ENCODE data around the gene WIZ.

Gene WIZ

DNA sequence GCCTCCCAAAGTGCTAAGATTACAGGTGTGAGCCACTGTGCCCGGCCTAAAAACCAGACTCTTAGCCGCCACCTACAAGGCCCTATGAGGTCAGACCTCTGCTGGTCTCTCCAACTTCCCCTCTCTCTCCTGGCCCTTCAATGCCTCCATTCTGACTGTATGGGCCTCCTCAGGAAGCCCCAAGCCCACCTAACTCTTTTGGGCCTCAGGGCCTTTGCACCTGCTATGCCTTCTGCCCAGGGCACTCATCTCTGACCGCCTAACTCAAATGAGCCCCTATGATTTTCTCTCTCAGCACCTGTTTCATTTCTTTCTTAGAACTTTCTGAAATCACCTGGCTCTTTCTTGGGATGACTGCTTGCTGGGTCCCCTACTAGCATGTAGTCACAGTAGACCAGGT is 6.4 kb downstream of the WIZ start:
- no peak for DNase-seq

DNA sequence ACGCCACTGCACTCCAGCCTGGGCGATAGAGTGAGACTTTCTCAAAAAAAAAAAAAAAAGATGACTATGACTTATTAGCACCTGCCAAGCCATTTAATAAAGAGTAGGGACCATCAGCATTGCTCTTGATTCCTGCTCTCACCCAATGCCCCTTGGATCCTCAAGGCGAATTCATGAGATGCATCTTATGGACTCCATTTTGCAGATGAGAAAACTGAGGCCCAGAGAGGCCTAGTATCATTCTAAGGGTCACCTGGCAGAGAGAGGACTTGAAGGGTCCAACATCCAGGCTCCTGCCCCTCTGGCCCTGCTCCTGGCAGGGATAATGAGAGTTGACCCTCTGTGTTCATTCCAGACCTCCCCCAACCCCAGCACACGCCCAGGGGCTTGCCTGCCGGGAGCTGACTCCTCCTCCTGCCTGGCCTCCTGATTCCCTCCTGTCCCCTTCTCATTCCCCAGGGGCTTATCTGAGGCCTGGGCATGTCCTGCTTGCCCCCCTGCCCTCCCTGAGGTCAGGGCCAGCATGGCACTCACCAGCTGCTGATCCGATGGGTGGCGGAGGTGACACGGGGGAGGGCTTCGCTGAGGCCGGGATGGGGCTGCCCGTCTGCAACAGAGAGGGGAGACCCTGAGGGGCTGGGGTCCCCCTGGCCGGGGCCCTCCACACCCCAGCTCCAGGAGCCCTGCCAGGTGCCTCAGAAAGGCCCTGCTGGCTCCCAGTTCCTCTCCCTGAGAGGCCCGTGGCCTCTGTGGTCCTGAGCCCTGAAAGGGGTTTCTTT is 7.4 kb downstream of the WIZ start:
- no peak for DNase-seq

DNA sequence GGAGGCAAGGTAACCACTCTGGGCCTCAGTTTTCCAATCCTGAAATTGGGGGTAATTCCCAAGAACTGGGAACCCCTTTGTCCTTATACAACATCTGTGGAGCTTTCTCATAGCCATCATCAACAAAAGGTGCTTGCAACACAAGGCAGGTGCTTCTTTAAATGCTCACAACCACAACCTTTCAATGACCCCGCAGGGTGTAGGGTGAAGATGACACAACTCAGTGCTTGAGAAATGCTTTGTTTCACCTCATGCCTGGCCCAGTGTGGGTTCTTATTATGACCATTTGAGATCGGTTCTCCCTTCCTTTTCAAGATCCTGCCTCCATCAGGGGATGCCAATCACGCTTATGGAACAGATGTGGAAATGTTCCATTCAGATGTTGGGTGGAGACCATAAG is 8.4 kb downstream of the WIZ start:
- DNase-seq, result no peak

DNA sequence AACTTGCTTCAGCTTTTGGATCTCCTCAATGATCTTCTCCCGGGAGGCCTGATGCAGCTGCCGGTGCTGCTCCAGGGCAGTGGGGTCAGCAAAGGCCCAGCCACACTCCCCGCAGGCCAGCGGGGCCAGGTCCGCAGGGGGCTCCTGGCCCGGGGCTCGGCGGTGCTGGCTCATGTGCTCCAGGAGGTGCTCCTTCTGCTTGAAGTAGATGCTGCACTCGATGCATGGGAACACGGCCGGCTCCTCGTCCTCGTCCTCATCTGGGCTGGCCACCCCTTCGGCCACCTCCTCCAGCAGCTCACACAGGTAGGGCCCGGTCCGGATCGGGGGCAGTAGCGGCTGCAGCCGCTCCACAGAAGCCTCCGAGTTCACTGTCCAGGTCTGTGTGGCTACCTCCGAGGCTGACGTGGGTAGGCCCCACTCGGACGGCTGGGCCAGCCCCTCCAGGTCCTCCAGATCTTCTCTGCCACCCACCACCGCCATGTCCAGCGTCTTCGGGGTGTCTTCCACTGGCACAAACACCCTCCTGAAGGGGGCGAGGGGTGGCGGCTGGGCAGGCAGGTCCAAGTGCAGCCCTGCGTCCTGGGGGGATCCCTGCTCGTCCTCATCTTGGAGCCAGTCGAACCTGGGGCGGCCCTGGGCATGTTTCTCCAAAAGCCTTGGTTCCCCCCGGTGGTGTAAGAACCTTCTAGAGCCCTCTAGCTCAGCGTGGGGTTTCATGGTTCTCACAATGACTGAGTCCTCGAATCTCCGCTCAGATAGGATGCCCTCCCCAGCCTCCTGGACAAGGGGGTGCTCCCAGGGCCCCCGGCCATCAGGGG is 9.7 kb downstream of the WIZ start:
- DNase-seq, result no peak

DNA sequence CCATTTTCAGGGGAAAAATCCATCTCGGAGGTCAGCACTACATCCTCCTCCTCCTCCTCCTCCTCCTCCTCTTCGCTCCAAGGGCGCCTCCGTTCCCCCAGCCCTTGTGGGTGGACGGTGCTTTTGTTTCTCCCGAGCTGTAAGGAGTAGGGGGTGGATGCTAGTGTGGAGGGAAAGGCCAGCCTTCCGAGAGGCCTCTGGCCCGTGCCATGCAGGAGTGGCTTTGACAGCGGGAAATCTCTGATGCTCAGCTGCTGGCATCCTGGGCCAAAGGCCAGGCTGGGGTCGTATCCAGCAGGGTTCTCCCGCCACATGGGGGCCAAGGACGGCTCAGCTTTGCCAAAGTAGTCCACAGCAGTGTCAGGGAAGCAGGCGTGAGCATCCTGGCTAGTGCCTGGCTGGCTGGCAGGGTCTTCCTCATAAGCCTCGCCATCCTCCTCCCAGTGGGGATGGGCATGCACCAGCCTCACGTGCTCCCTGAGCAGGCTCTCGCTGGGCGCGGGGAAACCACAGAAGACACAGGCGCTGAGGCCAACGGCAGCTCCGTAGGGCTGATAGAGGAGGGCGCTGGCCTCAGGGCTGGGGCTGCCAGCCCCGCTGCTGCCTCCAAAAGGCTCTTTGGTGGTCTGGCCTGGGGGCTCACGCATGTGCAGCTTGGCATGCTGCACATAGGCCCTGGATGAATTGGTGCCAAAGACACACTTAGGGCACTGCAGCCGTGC is 10.5 kb downstream of the WIZ start:
- no peak for DNase-seq

DNA sequence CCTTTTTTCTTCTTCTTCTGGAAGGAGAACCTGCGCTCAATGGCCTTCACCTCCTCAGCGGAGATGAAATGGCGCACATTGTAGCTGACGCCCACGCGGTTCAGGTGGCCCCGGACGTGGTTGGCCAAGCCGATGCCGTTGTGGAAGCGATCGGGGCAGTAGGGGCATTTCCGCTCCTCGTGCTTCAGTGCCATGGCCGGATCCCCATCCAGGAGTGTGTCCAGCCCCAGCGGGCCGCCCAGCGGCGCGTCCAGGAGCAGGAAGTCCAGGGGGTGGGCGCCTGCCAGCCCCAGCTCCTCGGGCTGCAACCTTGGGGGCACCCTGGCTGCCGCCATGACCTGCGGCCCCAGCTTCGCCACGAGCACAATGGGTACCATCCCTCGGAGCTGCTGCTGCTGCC is 11.2 kb downstream of the WIZ start:
- no peak for DNase-seq

DNA sequence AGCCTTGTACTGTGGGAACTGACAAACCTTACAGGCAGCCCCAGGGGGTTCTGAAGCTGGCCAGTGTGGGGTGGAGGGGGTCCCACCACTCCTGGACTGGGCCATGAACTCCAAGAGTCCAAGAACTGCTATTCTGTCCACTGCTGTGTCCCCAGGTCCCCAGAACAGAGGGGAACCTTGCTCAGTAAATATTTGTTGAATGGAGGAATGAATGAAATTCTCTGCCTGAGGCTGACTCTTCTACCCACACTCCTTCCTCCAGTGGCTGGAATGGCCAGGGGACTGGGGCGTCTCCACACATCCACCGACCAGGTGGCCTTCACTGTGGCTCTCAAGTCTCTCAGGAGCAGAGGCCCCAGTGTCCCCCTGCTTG is 11.6 kb downstream of the WIZ start:
- DNase-seq, result no peak

DNA sequence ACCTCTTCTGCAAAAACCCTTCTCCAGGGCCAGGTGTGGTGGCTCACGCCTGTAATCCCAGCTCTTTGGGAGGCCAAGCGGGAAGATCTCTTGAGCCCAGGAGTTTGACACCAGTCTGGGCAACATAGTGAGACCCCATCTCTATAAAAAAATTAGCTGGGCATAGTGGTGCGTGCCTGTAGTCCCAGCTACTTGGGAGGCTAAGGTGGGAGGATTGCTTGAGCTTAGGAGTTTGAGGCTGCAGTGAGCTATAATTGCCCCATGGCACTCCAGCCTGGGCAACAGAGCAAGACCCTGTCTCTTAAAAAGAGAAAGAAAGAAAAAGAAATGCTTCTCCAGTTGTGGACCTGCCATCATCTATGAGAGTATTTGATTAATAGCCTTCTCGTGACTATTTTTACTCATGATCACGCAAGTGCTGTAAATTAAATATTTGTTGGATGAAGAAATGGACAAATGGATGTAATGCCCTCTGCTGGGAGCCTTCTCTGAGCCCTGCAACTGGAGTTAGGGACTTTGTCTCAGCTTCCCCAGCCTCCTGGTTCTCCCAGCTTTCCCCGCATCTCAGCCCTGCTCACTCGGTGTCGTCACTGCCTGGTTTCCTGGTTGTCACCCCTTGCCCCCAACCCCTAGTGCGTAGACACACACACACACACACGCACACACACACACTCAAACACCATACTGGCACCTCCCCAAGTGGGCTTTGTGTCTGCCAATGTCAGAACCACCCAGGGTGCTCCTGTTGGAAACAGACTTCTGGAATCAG is 12.2 kb downstream of the WIZ start:
- DNase-seq, result no peak

DNA sequence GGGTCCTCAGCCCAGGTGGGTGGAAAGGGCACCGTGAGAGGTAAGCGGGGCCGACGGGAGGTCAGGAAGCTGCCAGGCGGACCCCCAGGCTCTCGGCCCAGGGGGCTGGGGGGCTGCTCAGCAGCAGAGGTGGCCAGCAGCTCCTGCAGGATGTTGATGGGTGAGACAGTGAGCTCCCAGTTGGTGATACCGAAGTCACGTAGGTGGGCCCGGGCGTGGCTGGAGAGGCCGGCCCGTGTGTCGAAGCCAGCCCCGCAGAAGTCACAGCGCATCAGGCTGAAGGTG is 13.0 kb downstream of the WIZ start:
- DNase-seq, result no peak

DNA sequence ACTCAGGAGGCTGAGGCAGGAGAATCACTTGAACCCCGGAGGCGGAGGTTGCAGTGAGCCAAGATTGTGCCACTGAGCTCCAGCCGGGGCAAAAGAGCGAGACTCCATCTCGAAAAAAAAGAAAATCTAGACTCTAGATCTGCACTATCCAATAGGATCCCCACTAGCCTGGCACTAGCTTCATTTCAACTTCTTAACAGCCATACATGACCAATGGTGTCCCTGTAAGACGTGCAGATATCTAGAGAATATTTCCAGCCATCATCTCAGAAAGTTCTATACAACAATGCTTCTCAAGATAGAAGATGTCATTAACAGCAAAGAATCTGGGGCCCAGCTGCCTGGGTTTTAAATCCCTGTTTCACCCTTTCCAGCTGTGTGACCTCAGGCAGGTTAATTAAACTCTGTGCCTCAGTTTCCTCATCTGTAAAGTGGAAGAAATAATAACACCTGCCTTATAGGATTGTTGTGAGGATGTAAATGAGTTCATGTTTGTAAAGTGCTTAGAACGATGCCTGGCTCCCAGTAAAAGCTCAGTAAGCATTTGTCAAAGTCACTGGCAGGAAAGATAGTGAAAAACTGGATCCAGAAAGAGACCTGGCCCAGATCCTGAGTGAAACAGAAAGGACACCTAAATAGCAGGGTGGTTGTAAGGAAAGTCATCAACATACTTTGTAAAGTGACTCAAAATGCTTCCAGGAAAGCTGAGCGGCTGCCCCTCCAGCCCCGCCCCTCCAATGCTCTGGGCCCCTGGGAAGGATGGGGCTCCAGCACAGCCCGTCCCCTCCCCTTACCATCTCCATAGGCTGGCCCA is 13.5 kb downstream of the WIZ start:
- DNase-seq, result no peak

DNA sequence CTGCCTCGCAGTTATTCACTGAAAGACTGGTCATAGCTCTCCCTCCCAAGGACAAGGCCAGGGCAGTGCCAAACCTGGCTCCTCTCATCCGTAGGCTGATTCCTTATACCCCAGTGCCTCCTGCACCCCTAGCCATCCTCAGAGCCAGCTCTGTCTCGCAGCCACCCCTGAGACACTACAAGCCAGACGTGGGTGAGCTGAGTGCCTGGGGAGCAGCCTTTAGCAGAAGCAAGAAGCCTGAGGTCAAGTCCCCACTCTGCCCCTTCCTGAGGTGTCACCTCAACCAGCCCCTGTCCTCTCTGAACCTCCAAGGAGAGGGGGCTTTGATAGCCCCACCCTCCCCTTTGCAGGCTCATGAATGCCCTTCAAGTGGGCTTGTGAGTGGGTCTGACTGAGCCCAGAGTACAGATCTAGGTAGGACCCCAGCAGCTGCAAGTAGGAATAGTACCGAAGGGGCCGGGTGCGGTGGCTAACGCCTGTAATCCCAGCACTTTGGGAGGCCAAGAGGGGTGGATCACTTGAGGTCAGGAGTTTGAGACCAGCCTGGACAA is 16.2 kb downstream of the WIZ start:
- no peak for DNase-seq

DNA sequence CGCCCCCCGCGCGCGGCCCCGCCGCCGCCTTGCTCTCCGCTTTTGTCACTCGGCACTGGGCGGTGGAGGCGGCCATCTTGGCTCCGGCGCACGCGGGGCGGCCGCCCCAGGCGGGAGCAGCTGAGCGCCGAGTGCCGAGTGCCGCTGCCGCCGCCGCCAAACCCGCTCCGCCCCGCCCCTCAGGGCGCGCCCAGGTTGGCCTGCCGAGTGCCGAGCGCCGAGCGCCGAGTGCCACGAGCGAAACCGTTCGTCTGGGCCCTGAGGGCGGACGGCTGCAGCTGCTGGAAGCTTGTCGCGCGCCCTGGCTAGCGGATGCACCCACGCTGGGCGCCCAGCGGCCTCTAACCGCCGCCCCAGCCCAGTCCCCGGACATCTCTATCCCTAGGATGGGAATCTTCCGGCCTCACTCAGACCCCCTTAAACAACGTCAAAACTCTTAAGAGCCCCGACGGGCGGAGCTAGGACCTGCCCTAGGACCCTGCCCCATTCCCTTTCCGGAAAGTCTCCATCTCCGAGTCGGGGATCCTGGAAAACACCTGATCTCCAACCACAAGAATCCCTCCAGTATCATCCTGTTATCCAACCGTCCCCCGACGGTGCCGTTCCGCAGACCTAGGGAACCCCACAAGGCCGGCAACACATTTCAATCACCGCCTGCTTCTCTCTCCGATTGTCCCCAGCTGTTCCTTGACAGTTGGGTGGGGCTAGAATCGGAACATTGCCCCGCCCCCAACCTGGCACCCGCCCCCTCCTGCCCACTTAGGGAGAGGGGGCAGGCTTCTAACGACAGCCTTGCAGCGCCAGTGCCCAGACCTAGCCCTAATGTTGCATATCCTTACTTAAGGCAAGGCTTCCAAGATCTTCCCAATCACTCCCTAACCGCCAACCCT is 16.9 kb downstream of the WIZ start:
- DNase-seq, result peak; percentile 96

DNA sequence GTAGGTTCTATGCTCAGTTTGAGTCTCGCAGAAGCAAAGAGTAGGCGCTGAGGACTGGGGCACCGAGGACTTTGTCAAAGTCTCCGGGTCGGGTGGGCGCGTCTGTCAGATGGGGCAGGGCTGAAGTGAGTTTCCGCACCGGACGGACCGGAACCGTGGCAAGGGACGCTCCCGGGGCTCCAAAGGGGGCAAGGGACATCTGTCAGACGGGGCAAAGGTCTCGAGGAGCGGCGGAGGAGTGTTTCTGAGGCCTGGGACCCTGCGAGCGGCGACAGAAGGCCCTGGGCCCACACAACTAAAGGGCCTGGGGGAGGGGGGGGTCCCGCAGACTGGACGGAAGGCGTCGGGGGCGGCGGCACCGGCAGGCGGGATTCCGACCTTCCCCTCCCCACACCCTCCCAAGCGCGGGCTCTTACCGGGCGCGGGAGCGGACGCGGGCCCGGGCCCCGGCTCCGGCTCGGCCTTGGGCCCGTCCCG is 17.7 kb downstream of the WIZ start:
- no peak for DNase-seq

DNA sequence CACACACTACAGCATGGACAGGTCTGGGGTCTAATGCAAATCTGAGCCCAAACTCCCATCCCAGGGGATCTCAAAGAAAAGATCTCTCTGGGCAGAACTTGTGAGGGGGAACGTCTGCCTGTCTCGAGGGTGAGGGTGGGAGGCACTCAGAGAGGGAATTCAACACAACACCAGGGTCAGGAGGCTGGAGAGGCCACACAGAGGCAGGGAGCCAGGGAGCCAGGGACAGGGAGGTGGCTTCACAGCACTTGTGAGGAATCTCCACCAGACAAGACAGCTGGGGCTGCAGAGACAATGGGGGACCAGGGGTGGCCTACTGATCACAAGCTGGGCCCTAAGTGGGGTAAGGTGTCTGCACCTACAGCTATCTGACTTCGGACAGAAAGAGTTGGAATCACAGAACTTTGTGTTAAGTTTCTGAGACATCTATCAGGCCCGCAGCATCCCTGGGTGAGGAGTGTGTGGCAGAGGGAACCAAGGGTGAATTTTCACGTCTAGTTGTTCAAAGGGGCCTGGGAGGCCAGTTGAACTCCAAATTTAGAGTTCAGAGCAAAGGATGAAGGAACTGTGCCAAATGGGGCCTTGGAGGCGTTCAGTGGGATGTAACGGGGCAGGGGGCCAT is 18.2 kb downstream of the WIZ start:
- DNase-seq, result no peak

DNA sequence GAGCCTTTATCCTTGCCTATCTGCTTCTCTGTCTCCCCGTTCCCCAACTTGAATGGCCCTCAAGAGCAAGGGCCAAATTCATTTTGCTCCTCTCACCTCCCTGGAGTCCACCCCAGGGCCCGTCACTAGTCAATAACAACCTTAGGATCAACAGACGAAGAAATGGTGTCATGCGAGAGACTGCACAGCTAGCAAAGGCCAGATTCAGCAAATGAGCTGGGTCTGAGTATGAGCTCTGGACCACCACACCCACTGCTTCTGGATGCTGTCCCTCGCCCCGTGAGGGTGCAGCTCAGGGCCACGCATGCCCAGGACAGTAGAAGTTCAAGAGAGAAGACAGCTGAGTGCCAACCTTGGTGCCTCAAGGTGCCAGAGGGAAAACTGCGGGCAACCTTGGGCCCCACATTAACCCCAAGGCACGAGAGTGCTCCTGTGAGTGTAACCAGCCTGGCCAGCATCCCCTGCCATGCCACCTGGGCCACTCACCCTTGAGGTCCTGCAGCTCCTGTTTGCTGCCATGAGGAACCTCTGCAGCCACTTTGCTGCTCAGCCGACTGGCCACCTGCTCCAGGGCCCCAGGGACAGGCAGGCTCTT is 19.1 kb downstream of the WIZ start:
- no peak for DNase-seq

DNA sequence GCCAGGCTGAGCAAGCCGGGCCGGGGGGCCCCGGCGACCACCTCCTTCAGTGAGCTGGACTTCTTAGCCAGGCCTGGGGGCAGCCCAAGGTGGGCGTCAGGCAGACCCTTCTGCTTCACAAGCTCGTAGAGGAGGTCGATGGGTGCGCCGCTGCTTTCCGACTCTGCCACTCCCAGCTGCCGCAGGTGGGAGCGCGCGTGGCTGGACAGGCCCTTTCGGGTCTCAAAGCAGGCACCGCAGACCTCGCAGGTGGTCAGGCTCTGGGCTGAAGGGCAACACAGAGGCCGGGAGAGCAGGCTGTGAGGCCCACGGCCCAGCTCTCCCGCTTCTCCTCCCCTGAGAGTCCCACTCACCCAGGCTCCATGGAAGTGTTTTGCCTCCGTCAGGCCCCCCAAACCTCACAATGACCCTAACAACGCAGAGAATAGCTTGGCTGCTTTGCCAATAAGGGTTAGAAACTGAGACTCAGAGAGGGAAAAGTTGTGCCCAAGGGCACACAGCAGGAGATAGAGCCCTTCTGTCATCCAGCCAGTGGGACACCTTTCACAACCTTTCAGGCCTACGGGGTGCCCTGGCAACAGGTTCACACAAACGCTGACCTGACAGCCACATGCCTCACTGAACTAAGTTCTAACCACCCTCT is 19.8 kb downstream of the WIZ start:
- no peak for DNase-seq

DNA sequence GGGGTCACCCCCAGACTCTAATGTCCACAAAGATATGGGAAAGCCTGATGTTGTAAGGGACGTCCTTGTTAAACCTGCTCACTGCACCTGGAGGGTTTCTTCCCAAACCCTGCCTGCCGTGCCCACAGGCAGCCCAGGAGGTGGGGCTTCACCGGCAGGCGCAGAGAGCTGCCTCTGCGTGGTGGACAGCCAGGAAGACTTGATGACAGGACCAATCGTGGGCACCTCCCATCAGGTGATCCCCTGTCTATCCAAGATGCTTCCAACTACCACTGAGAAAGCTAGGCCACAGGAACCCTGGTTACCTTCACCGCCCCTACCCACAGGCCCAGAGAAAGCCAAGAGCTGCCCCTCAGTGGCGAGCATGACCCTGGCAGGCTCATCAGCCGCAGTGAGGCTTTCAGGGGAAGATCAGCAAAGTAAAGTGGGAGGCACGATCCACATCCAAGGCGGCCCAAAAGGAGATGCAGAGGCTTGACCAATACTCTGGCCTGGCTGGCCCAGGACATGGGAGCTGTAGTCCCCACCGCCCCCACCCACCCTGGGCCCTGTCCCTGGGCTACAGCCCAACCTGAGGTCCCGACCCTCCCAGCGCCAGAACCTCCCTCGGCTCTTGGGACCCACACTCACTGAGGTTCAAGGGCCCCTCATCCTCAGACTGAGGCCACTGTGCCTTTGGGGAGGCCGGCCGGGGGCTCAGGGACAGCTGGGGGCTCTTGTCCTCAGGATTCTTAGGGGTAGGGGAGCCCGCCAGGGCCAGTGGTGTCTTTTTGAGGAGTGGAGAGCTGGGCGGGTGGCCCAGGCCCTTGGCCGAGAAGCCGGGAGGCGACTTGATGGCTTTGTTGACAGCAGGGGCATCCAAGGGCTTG is 20.6 kb downstream of the WIZ start:
- no peak for DNase-seq

DNA sequence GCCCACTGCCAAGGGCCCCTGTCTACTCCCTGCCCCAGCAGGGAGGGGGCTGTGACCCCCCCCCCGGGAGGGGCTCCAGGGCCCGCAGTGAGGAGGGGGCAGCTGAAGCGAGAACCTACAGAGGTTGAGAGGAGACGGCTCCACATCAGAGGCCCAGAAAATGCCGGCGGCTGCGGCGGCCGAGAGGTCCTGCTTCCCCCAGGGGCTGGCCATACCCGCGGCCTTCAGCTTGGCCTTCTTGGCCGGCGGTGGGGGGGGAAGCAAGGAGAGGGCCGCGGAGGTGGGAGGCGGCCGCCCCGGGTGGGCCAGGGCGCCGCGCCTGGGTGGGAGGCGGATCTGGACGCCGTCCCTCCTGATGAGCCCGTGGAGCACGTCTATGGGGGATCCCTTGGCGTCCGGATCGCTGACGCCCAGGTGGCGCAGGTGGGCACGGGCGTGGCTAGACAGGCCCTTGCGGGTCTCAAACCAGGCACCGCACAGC is 21.7 kb downstream of the WIZ start:
- DNase-seq, result no peak
